H1 (cell line): ENCODE data around the gene FGF2. TPM values are rescaled to one million over a fixed set of nuclear protein-coding genes. Genes with fewer than 3 reads are reported as not detected.

Experiments used
- CTCF ChIA-PET: fragments of 300-600 bp; sonication (Branson Sonifier 250); formaldehyde crosslinking; loops from one replicate; lab custom pipeline; 2021; ENCODE audit not compliant: partially characterized antibody; lab: Charles Lee
- POLR2A ChIA-PET: fragments of 300-600 bp; sonication (Branson Sonifier 250); formaldehyde crosslinking; loops from one replicate; lab custom pipeline; 2021; ENCODE audit warnings: inconsistent platforms; ENCODE audit not compliant: partially characterized antibody; lab: Charles Lee
- DNase-seq, 2 experiments: peaks; one replicate each; pipeline versions ENCODE4 v3.0.0 to v3.0.0-alpha.2; 2010 to 2022; ENCODE audit warnings: low spot score in 2 of 2, low read depth in 1 of 2, mixed read lengths in 1 of 2
- FAIRE-seq: peaks from 2 replicates; lab custom pipeline; 2011; peaks lifted over from hg19 to GRCh38; lab: Jason Lieb, UNC
- H2AFZ ChIP-seq: 2 replicates; pipeline ENCODE4 v1.8.1; 2012; ENCODE audit warnings: low read length, inconsistent platforms
- H2AK5ac ChIP-seq: 2 replicates; pipeline ENCODE4 v1.6.1; 2013; ENCODE audit warnings: low read depth, low read length
- H2BK120ac ChIP-seq: replicated peaks from 2 replicates; pipeline ENCODE3; 2013; ENCODE audit warnings: low read depth, low read length, inconsistent platforms
- H2BK12ac ChIP-seq: 2 replicates; pipeline ENCODE4 v1.6.1; 2013; ENCODE audit warnings: low read depth, low read length
- H2BK15ac ChIP-seq: 2 replicates; pipeline ENCODE4 v1.6.1; 2013; ENCODE audit warnings: low read length
- H2BK20ac ChIP-seq: 2 replicates; pipeline ENCODE4 v1.6.1; 2013; ENCODE audit warnings: low read length
- H2BK5ac ChIP-seq: 2 replicates; pipeline ENCODE4 v1.6.1; 2013; ENCODE audit warnings: low read depth, low read length
- H3K14ac ChIP-seq: 2 replicates; pipeline ENCODE4 v1.6.1; 2013; ENCODE audit warnings: inconsistent platforms; ENCODE audit not compliant: insufficient read length
- H3K18ac ChIP-seq: 2 replicates; pipeline ENCODE4 v1.6.1; 2013; ENCODE audit warnings: low read length; ENCODE audit errors: extremely low read depth
- H3K23ac ChIP-seq: 2 replicates; pipeline ENCODE4 v1.6.1; 2013; ENCODE audit warnings: inconsistent platforms; ENCODE audit not compliant: insufficient read length
- H3K23me2 ChIP-seq: 2 replicates; pipeline ENCODE4 v1.6.1; 2013; ENCODE audit warnings: low read depth, low read length
- H3K27ac ChIP-seq: 2 replicates; pipeline ENCODE4 v1.6.1; 2011; ENCODE audit warnings: low read depth, low read length, inconsistent platforms
- H3K27me3 ChIP-seq, 4 experiments: replicated peaks in 1 of 4; 1 replicate in 1 of 4; 2 replicates in 3 of 4; pipeline versions ENCODE4 v1.6.1 to v1.8.1; 2011 to 2013; ENCODE audit warnings: low read length in 3 of 4, mild to moderate bottlenecking in 3 of 4, inconsistent platforms in 2 of 4, mixed read lengths in 2 of 4, moderate library complexity in 1 of 4; ENCODE audit not compliant: control insufficient read depth in 3 of 4, insufficient read depth in 3 of 4; ENCODE audit errors: extremely low read depth in 1 of 4
- H3K36me3 ChIP-seq, 4 experiments: 2 replicates each; pipeline versions ENCODE4 v1.6.1 to v1.8.1; 2011 to 2013; ENCODE audit warnings: mild to moderate bottlenecking in 4 of 4, low read length in 3 of 4, moderate library complexity in 2 of 4, control low read depth in 1 of 4, inconsistent platforms in 1 of 4; ENCODE audit not compliant: insufficient read depth in 4 of 4, control insufficient read depth in 2 of 4
- H3K4ac ChIP-seq: replicated peaks from 2 replicates; pipeline ENCODE3; 2013; ENCODE audit warnings: low read length, low read depth, mixed read lengths, inconsistent platforms; ENCODE audit not compliant: insufficient read length
- H3K4me1 ChIP-seq, 4 experiments: replicated peaks in 1 of 4; 1 replicate in 1 of 4; 2 replicates in 3 of 4; pipeline versions ENCODE4 v1.6.1 to v1.8.1; 2011 to 2013; ENCODE audit warnings: low read length in 3 of 4, inconsistent platforms in 2 of 4, mixed read lengths in 1 of 4; ENCODE audit not compliant: insufficient read depth in 4 of 4, control insufficient read depth in 3 of 4
- H3K4me2 ChIP-seq, 2 experiments: 2 replicates each; pipeline versions ENCODE4 v1.6.1 to v1.8.1; 2011 to 2013; ENCODE audit warnings: low read depth in 2 of 2, low read length in 2 of 2, control low read depth in 1 of 2, inconsistent platforms in 1 of 2, mild to moderate bottlenecking in 1 of 2; ENCODE audit not compliant: insufficient read depth in 1 of 2
- H3K4me3 ChIP-seq, 4 experiments: fragments of 200-600, 300-600 bp in 1 of 4; sonication (generic), shearing (Covaris generic), sonication (Bioruptor Twin) in 1 of 4; 2 replicates each; pipeline versions ENCODE4 v1.5.1 to v1.8.1; 2011 to 2016; ENCODE audit warnings: low read length in 4 of 4, low read depth in 3 of 4, control low read depth in 2 of 4, inconsistent platforms in 2 of 4, mild to moderate bottlenecking in 2 of 4, mixed read lengths in 1 of 4, moderate library complexity in 1 of 4; ENCODE audit not compliant: insufficient read depth in 2 of 4; ENCODE audit errors: extremely low read depth in 1 of 4
- H3K56ac ChIP-seq: replicated peaks from 2 replicates; pipeline ENCODE3; 2013; ENCODE audit warnings: low read depth, mild to moderate bottlenecking, mixed read lengths, low read length, inconsistent platforms; ENCODE audit not compliant: insufficient read length
- H3K79me1 ChIP-seq: 2 replicates; pipeline ENCODE4 v1.6.1; 2013; ENCODE audit warnings: low read depth, low read length, control low read depth
- H3K79me2 ChIP-seq, 2 experiments: 2 replicates each; pipeline versions ENCODE4 v1.6.1 to v1.8.1; 2012 to 2013; ENCODE audit warnings: low read length in 2 of 2, mild to moderate bottlenecking in 2 of 2, inconsistent platforms in 1 of 2; ENCODE audit not compliant: insufficient read depth in 2 of 2, control insufficient read depth in 1 of 2
- H3K9ac ChIP-seq, 4 experiments: replicated peaks in 1 of 4; 1 replicate in 1 of 4; 2 replicates in 3 of 4; pipeline versions ENCODE4 v1.6.1 to v1.8.1; 2011 to 2013; ENCODE audit warnings: low read depth in 3 of 4, low read length in 3 of 4, control low read depth in 2 of 4, mild to moderate bottlenecking in 2 of 4, moderate library complexity in 2 of 4, inconsistent platforms in 1 of 4; ENCODE audit errors: extremely low read depth in 1 of 4
- H3K9me3 ChIP-seq, 2 experiments: 2 replicates each; pipeline versions ENCODE4 v1.6.1 to v1.8.1; 2012 to 2013; ENCODE audit warnings: mild to moderate bottlenecking in 2 of 2, moderate library complexity in 2 of 2, control low read depth in 1 of 2, inconsistent platforms in 1 of 2, low read depth in 1 of 2, low read length in 1 of 2, mixed read lengths in 1 of 2; ENCODE audit not compliant: insufficient read depth in 2 of 2
- H4K20me1 ChIP-seq, 2 experiments: replicated peaks in 1 of 2; 2 replicates each; pipeline versions ENCODE3 to v1.8.1; 2011 to 2013; ENCODE audit warnings: inconsistent platforms in 2 of 2, low read length in 2 of 2, mild to moderate bottlenecking in 1 of 2; ENCODE audit not compliant: insufficient read depth in 2 of 2, control insufficient read depth in 1 of 2
- H4K5ac ChIP-seq: 2 replicates; pipeline ENCODE4 v1.6.1; 2013; ENCODE audit warnings: low read length, low read depth, mixed read lengths, inconsistent platforms; ENCODE audit not compliant: insufficient read length
- H4K8ac ChIP-seq: 2 replicates; pipeline ENCODE4 v1.8.0; 2013; ENCODE audit warnings: mild to moderate bottlenecking, moderate library complexity, low read length, inconsistent platforms; ENCODE audit not compliant: insufficient read depth; ENCODE audit errors: extremely low read depth
- H4K91ac ChIP-seq: replicated peaks from 2 replicates; pipeline ENCODE3; 2013; ENCODE audit warnings: low read length, mixed read lengths, inconsistent platforms; ENCODE audit not compliant: insufficient read length
- BCL11A ChIP-seq, 2 experiments: IDR thresholded peaks; one replicate each; pipeline ENCODE4 v1.6.1; 2011; ENCODE audit warnings: low read depth in 2 of 2, low read length in 2 of 2, mild to moderate bottlenecking in 2 of 2
- CEBPB ChIP-seq: IDR thresholded peaks from 2 replicates; pipeline ENCODE4 v1.6.1; 2012; ENCODE audit warnings: low read depth, low read length
- JUND ChIP-seq: IDR thresholded peaks from 2 replicates; pipeline ENCODE4 v1.6.1; 2011; ENCODE audit warnings: mild to moderate bottlenecking, improper control_type of control experiment, low read length
- SUZ12 ChIP-seq: fragments of 200-600 bp; sonication (generic); IDR thresholded peaks from 2 replicates; pipeline ENCODE4 v1.6.1; 2012; ENCODE audit warnings: mild to moderate bottlenecking, inconsistent platforms, low read length, moderate library complexity, mixed read lengths
- TAF7 ChIP-seq: optimal IDR thresholded peaks from 2 replicates; pipeline ENCODE3; 2011; ENCODE audit warnings: low read depth, mild to moderate bottlenecking, inconsistent platforms, low read length, moderate library complexity, borderline replicate concordance
- WGBS, 2 experiments: shearing (Covaris generic) in 1 of 2; methylation state at CpG; one replicate each; pipeline versions ENCODE4 v1.1.6 to v1.1.7; 2013 to 2015; ENCODE audit warnings: low lambda C conversion rate in 2 of 2, mixed read lengths in 2 of 2, inconsistent platforms in 1 of 2, low coverage in 1 of 2, missing lambda C conversion rate in 1 of 2; ENCODE audit not compliant: insufficient replicate concordance in 2 of 2, insufficient coverage in 1 of 2, insufficient read length in 1 of 2; ENCODE audit errors: extremely low coverage in 1 of 2, missing lambda C conversion rate in 1 of 2; 5-methylcytosine and 5-hydroxymethylcytosine counted together
- polyA plus RNA-seq, 7 experiments: library from polyadenylated mRNA; depleted of rRNA in 3 of 7; stranded (reverse) in 5 of 7; unstranded in 2 of 7; fragments of >200 nt in 5 of 7; fragments of 200-250 nt in 2 of 7; gene quantifications; 1 replicate in 5 of 7; 2 replicates in 1 of 7; 4 replicates in 1 of 7; pipeline versions ENCODE4 v1.2.1 to v1.2.3, GENCODE V29; 2011 to 2013; ENCODE audit warnings: missing spikeins in 2 of 7, mixed read lengths in 2 of 7
- total RNA-seq: library from RNA; stranded (reverse); fragmentation: NEBNext Ultra II Directional; extraction: Animal tissue kit (Norgen Biotek cat#: 25700); gene quantifications from 2 replicates; pipeline ENCODE4 v1.2.1, GENCODE V29; 2021

The FGF2 gene
- total and polyA plus RNA-seq, 2 of the 8 experiments (the other 6 are each of a cell fraction or from before 2014, with no cell fraction given) = 23.4 to 145 TPM

GRCh38 chr4:122884499-122884898, 57.9 kb downstream of the FGF2 start:
- Histone ChIP-seq H4K91ac (no peak overlapping the region), H3K23ac (no peak overlapping the region), H2BK120ac (no peak overlapping the region), H4K5ac (no peak overlapping the region), H3K4me3 (no peak overlapping the region), H4K8ac (no peak overlapping the region), H3K9me3 (peaks cover 0 to under 1% of the 10 kb centered on the region in 2 experiments; a peak in 2 of 4 replicates), H2BK15ac (no peak overlapping the region), H4K20me1 (peaks cover 2 to 5% of the 10 kb centered on the region in 2 experiments), H3K4me2 (no peak overlapping the region), H3K27me3 (no peaks in the 10 kb centered on the region), H2BK5ac (no peak overlapping the region), H3K14ac (no peak overlapping the region), H3K23me2 (no peaks in the 10 kb centered on the region), H2AK5ac (no peak overlapping the region), H2BK12ac (no peak overlapping the region), H3K36me3 (peaks cover 6 to 93% (median 51%) of the 10 kb centered on the region in 4 experiments), H3K56ac (no peak overlapping the region), H3K4ac (no peak overlapping the region), H2BK20ac (no peak overlapping the region), H3K9ac (no peak overlapping the region), H2AFZ (no peak overlapping the region), H3K4me1 (no peaks in the 10 kb centered on the region), H3K79me2 (peaks cover 0 to 83% of the 10 kb centered on the region in 2 experiments; a peak in 2 of 4 replicates), H3K79me1 (no peaks in the 10 kb centered on the region; the same call in 1 of the 2 replicates), H3K27ac (no peak overlapping the region), H3K18ac (no peak overlapping the region)
- CTCF ChIA-PET = no interaction called here
- no peak for TF ChIP-seq TAF7
- TF ChIP-seq BCL11A (IDR thresholded peaks at IDR 0.05; ENCODE audit: low read depth in 2 of 2, low read length in 2 of 2) = no peak
- TF ChIP-seq SUZ12 = no peak
- TF ChIP-seq JUND = no peak
- no peak for TF ChIP-seq CEBPB
- WGBS, 2 experiments = 96% methylated on average over 1 of the region's 1 CpG; no CpG with 5 or more reads in 1 of the 2 experiments
- DNase-seq (no peak), FAIRE-seq (no peak)
- POLR2A ChIA-PET = no interaction called here
